Breast epithelium (tissue), 4 donors: ENCODE results near the gene KRTAP5-1. TPM values are rescaled to one million over a fixed set of nuclear protein-coding genes. Genes with fewer than 3 reads are reported as not detected.

ENCODE experiments used
- DNase-seq, 2 donors: peaks; one replicate each; pipeline ENCODE4 v3.0.0-alpha.2; 2019; ENCODE audit warnings: low spot score in 2 of 2
- H3K27ac ChIP-seq, 2 donors: fragments of 200-600 bp; sonication (generic) in 1 of 2; one replicate each; pipeline ENCODE4 v1.5.1; 2016 to 2019; ENCODE audit warnings: mild to moderate bottlenecking in 1 of 2
- H3K27me3 ChIP-seq, 2 donors: fragments of 200-600 bp; sonication (generic) in 1 of 2; one replicate each; pipeline versions ENCODE4 v1.5.1 to v1.6.0; 2017 to 2019; ENCODE audit warnings: control low read depth in 1 of 2, mild to moderate bottlenecking in 1 of 2
- H3K36me3 ChIP-seq: fragments of 200-600 bp; one replicate; pipeline ENCODE4 v1.5.1; 2019
- H3K4me1 ChIP-seq, 2 donors: fragments of 200-600 bp; sonication (generic); one replicate each; pipeline ENCODE4 v1.5.1; 2016 to 2019; ENCODE audit warnings: control low read depth in 1 of 2
- H3K4me3 ChIP-seq, 3 donors: fragments of 200-600 bp; sonication (generic); 1 replicate in 2 of 3; 2 replicates in 1 of 3; pipeline ENCODE4 v1.5.1; 2016 to 2019; ENCODE audit warnings: mild to moderate bottlenecking in 3 of 3, moderate library complexity in 2 of 3
- H3K9me3 ChIP-seq, 2 donors: fragments of 200-600 bp; sonication (generic) in 1 of 2; one replicate each; pipeline ENCODE4 v1.5.1; 2016 to 2019; ENCODE audit warnings: control low read depth in 1 of 2
- POLR2A ChIP-seq: fragments of 450-650 bp; IDR thresholded peaks from one replicate; pipeline ENCODE4 v1.6.1; 2016; ENCODE audit warnings: antibody characterized with exemption, mild to moderate bottlenecking, moderate library complexity
- POLR2AphosphoS5 ChIP-seq, 3 donors: sonication (generic); formaldehyde crosslinking; IDR thresholded peaks; one replicate each; pipeline ENCODE4 v1.6.1; 2017; ENCODE audit warnings: antibody characterized with exemption in 3 of 3
- intact Hi-C: fragments of 100-400 bp; cut with DNase I; formaldehyde crosslinking; loops from one replicate; pipeline ENCODE4 v1.15.1; 2023; ENCODE audit warnings: low total_unique reads
- total RNA-seq, 3 donors: library from RNA; depleted of rRNA; stranded (reverse); fragments of >200 nt; gene quantifications; one replicate each; pipeline ENCODE4 v1.1.0, GENCODE V29; 2016
- TF ChIP-seq, protein P1 (sequence below), 3 donors: fragments of 450-650 bp; IDR thresholded peaks; one replicate each; pipeline ENCODE4 v1.5.1; 2016 to 2017; ENCODE audit warnings: antibody characterized with exemption in 3 of 3, mild to moderate bottlenecking in 3 of 3, moderate library complexity in 3 of 3

KRTAP5-1 gene
- total RNA-seq, 3 donors from 2014 or later = not detected

DNA sequence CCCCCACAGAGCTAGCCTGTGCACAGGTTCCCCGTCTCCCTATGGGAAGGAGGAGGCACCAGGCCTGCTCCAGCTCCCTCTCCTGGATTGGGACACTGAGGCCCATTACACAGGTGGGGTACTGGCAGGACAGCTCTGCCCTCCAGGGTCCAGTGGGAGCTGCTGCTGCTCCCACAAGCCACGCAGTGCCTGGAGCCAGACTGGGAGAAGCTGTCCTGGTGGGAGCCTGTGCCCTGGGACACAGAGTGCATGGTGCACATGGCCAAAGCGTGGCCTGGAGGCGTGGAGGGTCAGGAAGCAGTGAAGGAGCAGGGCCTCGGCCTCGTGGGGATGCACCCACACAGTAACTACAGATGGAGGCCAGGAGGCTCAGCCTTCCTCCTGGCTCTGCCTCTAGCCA is 40.5 kb downstream of the KRTAP5-1 start:
- Histone ChIP-seq H3K9me3 (no peaks in the 10 kb centered on the region), H3K36me3 (no peaks in the 10 kb centered on the region), H3K27me3 (peaks cover 3 to 23% of the 10 kb centered on the region in 2 donors), H3K4me1 (peaks cover 0 to 6% of the 10 kb centered on the region in 2 donors), H3K4me3 (no peak overlapping the region), H3K27ac (no peak overlapping the region)
- TF ChIP-seq, protein P1, sequence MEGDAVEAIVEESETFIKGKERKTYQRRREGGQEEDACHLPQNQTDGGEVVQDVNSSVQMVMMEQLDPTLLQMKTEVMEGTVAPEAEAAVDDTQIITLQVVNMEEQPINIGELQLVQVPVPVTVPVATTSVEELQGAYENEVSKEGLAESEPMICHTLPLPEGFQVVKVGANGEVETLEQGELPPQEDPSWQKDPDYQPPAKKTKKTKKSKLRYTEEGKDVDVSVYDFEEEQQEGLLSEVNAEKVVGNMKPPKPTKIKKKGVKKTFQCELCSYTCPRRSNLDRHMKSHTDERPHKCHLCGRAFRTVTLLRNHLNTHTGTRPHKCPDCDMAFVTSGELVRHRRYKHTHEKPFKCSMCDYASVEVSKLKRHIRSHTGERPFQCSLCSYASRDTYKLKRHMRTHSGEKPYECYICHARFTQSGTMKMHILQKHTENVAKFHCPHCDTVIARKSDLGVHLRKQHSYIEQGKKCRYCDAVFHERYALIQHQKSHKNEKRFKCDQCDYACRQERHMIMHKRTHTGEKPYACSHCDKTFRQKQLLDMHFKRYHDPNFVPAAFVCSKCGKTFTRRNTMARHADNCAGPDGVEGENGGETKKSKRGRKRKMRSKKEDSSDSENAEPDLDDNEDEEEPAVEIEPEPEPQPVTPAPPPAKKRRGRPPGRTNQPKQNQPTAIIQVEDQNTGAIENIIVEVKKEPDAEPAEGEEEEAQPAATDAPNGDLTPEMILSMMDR (IDR thresholded peaks at IDR 0.05) = no peak
- TF ChIP-seq POLR2A (no peak), POLR2AphosphoS5 (IDR thresholded peaks at IDR 0.05) (no peak)
- intact Hi-C loops = no loop called here
- DNase-seq = no peak

DNA sequence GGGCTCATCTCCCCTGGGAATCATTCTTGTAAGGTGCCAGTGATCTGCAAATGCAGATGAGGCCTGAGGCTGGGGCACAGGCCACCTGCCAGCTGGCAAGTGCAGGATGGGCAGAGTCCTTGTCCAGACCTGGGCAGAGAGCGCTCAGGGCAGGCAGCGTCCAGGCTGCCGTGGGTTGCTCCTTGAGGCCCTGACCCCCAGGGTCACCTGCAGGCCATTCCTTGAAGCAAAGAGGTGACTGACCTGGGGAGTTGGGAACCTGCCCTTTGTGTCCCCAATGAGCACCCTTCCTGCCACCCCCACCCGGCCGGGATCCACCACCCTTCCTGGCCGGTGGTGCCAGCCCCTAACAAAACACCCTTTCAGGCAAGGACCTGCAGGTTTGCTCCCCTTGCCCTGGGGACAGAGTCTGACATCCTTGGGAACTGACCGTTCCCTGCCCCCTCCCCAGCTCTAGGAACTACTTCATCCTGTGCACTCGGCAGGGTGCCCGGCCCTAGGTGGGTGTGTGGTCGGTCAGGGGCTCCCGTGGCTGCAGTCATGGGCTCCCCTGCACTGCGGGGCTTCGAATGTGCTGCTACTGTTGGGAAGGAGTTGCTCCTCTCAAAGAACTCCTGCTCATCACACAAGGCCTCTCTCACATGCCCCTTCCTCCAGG is 41.3 kb downstream of the KRTAP5-1 start:
- Histone ChIP-seq H3K27me3 (peaks cover 3 to 23% of the 10 kb centered on the region in 2 donors), H3K27ac (no peak overlapping the region), H3K9me3 (no peaks in the 10 kb centered on the region), H3K36me3 (no peaks in the 10 kb centered on the region), H3K4me3 (no peak overlapping the region), H3K4me1 (peaks cover 0 to 6% of the 10 kb centered on the region in 2 donors)
- DNase-seq = no peak
- TF ChIP-seq POLR2AphosphoS5 (IDR thresholded peaks at IDR 0.05) (no peak), POLR2A (no peak)
- TF ChIP-seq, protein P1 (IDR thresholded peaks at IDR 0.05) = no peak
- intact Hi-C loops = no loop called here

DNA sequence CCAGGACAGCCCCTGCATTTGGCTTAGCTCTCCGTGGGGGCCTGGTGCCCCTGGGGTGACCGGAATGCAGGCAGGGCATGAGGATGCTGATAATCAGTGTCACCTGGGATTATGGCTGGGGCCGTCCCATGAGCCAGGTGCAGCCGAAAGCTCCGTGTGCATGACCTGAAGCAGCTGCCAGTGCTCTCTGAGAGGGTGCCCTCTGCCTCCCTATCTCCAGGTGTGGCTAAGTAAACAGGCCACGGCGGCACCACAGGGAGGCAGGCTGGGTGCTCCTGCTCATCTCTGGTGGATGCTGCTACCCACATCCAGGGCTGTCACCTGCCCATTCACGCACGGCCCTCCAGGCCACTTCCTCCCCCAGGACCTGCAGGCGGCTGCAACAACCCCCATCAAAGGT is 42.8 kb downstream of the KRTAP5-1 start:
- no peaks in the 10 kb centered on the region for H3K36me3 ChIP-seq
- H3K27ac ChIP-seq = peak overlapping the region in 1 of 2 donors; percentile 77
- H3K4me3 ChIP-seq = no peak overlapping the region
- H3K4me1 ChIP-seq = peaks cover 0 to 3% of the 10 kb centered on the region in 2 donors
- TF ChIP-seq, protein P1 (IDR thresholded peaks at IDR 0.05) = no peak
- TF ChIP-seq POLR2A = no peak
- no peak for TF ChIP-seq POLR2AphosphoS5 (IDR thresholded peaks at IDR 0.05)
- intact Hi-C loops = no loop called here
- DNase-seq = no peak
- H3K9me3 ChIP-seq = no peaks in the 10 kb centered on the region
- H3K27me3 ChIP-seq = peaks cover 3 to 14% of the 10 kb centered on the region in 2 donors

DNA sequence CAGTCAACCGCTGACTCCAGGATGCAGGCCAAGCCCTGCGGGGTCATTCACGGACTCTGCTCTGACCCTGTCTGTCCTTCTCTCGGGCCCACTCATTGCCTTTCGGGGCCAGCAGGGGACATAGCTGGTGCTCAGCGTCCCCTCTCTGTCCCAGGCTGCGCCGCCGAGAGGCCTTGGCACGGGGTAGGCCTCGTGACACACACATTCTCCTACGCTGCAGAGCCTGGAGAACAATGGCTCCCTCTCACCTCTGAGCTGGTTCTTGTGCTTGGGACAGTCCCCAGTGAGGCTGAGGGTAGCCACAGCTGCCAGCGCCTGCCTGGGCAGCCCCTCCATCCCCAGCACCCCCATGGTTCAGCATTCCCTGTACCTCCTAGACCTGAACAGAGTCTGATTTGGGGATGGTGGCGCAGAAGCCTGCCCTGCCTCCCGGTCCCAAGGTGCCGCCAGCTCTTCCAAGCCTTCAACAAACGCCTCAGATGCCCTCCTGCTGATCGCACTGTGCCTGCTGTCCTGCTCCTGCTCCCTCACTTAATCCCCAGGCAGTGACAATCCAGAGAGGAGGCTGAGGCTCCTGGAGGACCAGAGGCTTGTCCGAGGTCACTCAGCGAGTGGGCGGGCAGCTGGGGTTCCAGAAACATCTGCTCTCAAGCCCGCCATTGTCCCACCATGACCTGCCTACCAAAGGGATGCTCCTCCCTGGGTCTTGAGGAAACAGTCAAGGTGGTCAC is 43.4 kb downstream of the KRTAP5-1 start:
- Histone ChIP-seq H3K36me3 (no peaks in the 10 kb centered on the region), H3K9me3 (no peaks in the 10 kb centered on the region), H3K4me1 (no peaks in the 10 kb centered on the region), H3K27me3 (peaks cover 3 to 8% of the 10 kb centered on the region in 2 donors), H3K4me3 (no peak overlapping the region), H3K27ac (peak overlapping the region; percentile 63 to 77)
- intact Hi-C loops = no loop called here
- TF ChIP-seq POLR2A (no peak), POLR2AphosphoS5 (IDR thresholded peaks at IDR 0.05) (no peak)
- TF ChIP-seq, protein P1 (IDR thresholded peaks at IDR 0.05) = no peak
- DNase-seq = peak in 1 of 2 donors; percentile 78

DNA sequence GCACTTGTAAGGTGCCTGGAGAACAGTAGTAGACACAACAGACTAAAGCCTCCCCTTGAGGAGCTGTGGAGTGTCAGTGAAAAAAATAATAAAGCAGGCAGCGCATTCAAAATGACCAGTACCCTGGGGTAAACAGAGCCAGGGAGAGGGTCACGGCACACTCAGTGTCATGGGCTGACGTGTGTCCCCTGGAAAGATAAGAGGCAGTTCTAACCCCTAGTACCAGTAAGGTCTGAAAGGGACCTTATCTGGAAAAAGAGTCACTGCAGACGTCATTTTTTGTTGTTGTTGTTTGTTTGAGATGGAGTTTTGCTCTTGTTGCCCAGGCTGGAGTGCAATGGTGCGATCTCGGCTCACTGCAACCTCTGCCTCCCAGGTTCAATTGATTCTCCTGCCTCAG is 45.0 kb downstream of the KRTAP5-1 start:
- Histone ChIP-seq H3K36me3 (no peaks in the 10 kb centered on the region), H3K4me1 (no peaks in the 10 kb centered on the region), H3K4me3 (no peak overlapping the region), H3K27ac (no peak overlapping the region), H3K9me3 (no peaks in the 10 kb centered on the region), H3K27me3 (no peaks in the 10 kb centered on the region)
- intact Hi-C loops = no loop called here
- no peak for DNase-seq
- TF ChIP-seq POLR2AphosphoS5 (IDR thresholded peaks at IDR 0.05) (no peak), POLR2A (no peak)
- TF ChIP-seq, protein P1 (IDR thresholded peaks at IDR 0.05) = no peak
